Measurements from ENCODE around the gene KRIT1.

KRIT1 gene

GRCh38 chr7:92245487-92246359 lies at the start of gene KRIT1, which contains the start of gene ANKIB1:
Gene KRIT1 (minus strand): TSS chr7:92245914. CDS start chr7:92242135, 3,779 bp downstream.
Gene ANKIB1 (plus strand): TSS chr7:92245974. CDS start chr7:92294979, 49,005 bp downstream.
- peak within 1 kb of the TSS; percentile 85 for H3K4me3 ChIP-seq (ENCODE audit: low read length)
- no peak for TF ChIP-seq ZNF274 (IDR thresholded peaks at IDR 0.05; ENCODE audit: low read depth, low read length)

GRCh38 chr7:92295391-92295790 lies 49.7 kb upstream of the KRIT1 start:
- no peak overlapping the region for H3K4me3 ChIP-seq (ENCODE audit: low read length)
- no peak for TF ChIP-seq ZNF274 (IDR thresholded peaks at IDR 0.05; ENCODE audit: low read depth, low read length)

GRCh38 chr7:92293896-92294590 lies 48.3 kb upstream of the KRIT1 start:
- TF ChIP-seq ZNF274 (IDR thresholded peaks at IDR 0.05; ENCODE audit: low read depth, low read length) = no peak
- H3K4me3 ChIP-seq (ENCODE audit: low read length) = no peak overlapping the region

- H3K4me3 ChIP-seq (ENCODE audit: low read length) = no peak overlapping the region
- no peak for TF ChIP-seq ZNF274 (IDR thresholded peaks at IDR 0.05; ENCODE audit: low read depth, low read length)
Observed at GRCh38 chr7:92292981-92293380, 47.3 kb upstream of the KRIT1 start.

GRCh38 chr7:92289321-92289720 lies 43.6 kb upstream of the KRIT1 start:
- H3K4me3 ChIP-seq (ENCODE audit: low read length) = no peak overlapping the region
- TF ChIP-seq ZNF274 (IDR thresholded peaks at IDR 0.05; ENCODE audit: low read depth, low read length) = no peak

GRCh38 chr7:92282930-92283329 lies 37.2 kb upstream of the KRIT1 start:
- H3K4me3 ChIP-seq (ENCODE audit: low read length) = no peak overlapping the region
- no peak for TF ChIP-seq ZNF274 (IDR thresholded peaks at IDR 0.05; ENCODE audit: low read depth, low read length)

GRCh38 chr7:92282221-92282814 lies 36.6 kb upstream of the KRIT1 start:
- no peak for TF ChIP-seq ZNF274 (IDR thresholded peaks at IDR 0.05; ENCODE audit: low read depth, low read length)
- no peak overlapping the region for H3K4me3 ChIP-seq (ENCODE audit: low read length)

- no peak overlapping the region for H3K4me3 ChIP-seq (ENCODE audit: low read length)
- TF ChIP-seq ZNF274 (IDR thresholded peaks at IDR 0.05; ENCODE audit: low read depth, low read length) = no peak
Observed at GRCh38 chr7:92281031-92281430, 35.3 kb upstream of the KRIT1 start.

GRCh38 chr7:92279396-92280031 lies 33.8 kb upstream of the KRIT1 start:
- no peak overlapping the region for H3K4me3 ChIP-seq (ENCODE audit: low read length)
- TF ChIP-seq ZNF274 (IDR thresholded peaks at IDR 0.05; ENCODE audit: low read depth, low read length) = no peak

- TF ChIP-seq ZNF274 (IDR thresholded peaks at IDR 0.05; ENCODE audit: low read depth, low read length) = no peak
- H3K4me3 ChIP-seq (ENCODE audit: low read length) = peak overlapping the region; percentile 62; the same call in 1 of the 2 replicates
Observed at GRCh38 chr7:92276460-92276864, 30.7 kb upstream of the KRIT1 start.

GRCh38 chr7:92275327-92275726 lies 29.6 kb upstream of the KRIT1 start:
- no peak overlapping the region for H3K4me3 ChIP-seq (ENCODE audit: low read length)
- TF ChIP-seq ZNF274 (IDR thresholded peaks at IDR 0.05; ENCODE audit: low read depth, low read length) = no peak

- TF ChIP-seq ZNF274 (IDR thresholded peaks at IDR 0.05; ENCODE audit: low read depth, low read length) = no peak
- no peak overlapping the region for H3K4me3 ChIP-seq (ENCODE audit: low read length)
Observed at GRCh38 chr7:92268921-92269320, 23.2 kb upstream of the KRIT1 start.

GRCh38 chr7:92266415-92267241 lies 20.9 kb upstream of the KRIT1 start:
- no peak for TF ChIP-seq ZNF274 (IDR thresholded peaks at IDR 0.05; ENCODE audit: low read depth, low read length)
- H3K4me3 ChIP-seq (ENCODE audit: low read length) = no peak overlapping the region

Data from GM08714 (cell line).